ENCODE data around the gene ZNF385B.

The ZNF385B gene

DNA sequence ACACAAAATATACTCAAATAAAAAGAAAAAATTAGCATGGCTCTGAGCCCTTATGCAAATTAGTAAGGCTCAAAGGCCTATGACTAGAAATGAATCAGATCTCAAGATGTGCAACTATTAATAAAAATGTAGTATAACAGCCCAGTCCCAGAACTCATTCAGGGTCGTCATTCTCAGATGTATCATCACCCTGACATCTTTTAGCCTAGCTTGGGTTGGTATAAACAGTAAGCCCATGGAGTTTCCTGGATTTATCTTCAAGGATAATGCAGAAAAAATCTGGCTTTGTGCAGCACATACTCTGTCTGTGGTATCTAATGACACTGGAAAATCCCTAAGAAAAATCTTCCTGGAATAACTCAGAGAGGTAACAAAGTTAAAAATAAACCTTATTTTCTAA is 239.3 kb downstream of the ZNF385B start:
- Histone ChIP-seq H3K4me3 (ENCODE audit: severe bottlenecking) (no peak overlapping the region), H3K27ac (ENCODE audit: poor library complexity, severe bottlenecking) (no peak overlapping the region), H3K27me3 (ENCODE audit: insufficient read depth, poor library complexity, severe bottlenecking) (no peaks in the 10 kb centered on the region), H3K4me1 (ENCODE audit: insufficient read depth, poor library complexity, severe bottlenecking) (no peaks in the 10 kb centered on the region), H3K36me3 (ENCODE audit: low read depth) (no peaks in the 10 kb centered on the region), H3K9me3 (ENCODE audit: severe bottlenecking) (no peaks in the 10 kb centered on the region)
- TF ChIP-seq, protein P1, sequence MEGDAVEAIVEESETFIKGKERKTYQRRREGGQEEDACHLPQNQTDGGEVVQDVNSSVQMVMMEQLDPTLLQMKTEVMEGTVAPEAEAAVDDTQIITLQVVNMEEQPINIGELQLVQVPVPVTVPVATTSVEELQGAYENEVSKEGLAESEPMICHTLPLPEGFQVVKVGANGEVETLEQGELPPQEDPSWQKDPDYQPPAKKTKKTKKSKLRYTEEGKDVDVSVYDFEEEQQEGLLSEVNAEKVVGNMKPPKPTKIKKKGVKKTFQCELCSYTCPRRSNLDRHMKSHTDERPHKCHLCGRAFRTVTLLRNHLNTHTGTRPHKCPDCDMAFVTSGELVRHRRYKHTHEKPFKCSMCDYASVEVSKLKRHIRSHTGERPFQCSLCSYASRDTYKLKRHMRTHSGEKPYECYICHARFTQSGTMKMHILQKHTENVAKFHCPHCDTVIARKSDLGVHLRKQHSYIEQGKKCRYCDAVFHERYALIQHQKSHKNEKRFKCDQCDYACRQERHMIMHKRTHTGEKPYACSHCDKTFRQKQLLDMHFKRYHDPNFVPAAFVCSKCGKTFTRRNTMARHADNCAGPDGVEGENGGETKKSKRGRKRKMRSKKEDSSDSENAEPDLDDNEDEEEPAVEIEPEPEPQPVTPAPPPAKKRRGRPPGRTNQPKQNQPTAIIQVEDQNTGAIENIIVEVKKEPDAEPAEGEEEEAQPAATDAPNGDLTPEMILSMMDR (IDR thresholded peaks at IDR 0.05; ENCODE audit: poor library complexity, severe bottlenecking), result no peak
- no peak for DNase-seq (ENCODE audit: low spot score)
- ATAC-seq (ENCODE audit: low read depth), result no peak

DNA sequence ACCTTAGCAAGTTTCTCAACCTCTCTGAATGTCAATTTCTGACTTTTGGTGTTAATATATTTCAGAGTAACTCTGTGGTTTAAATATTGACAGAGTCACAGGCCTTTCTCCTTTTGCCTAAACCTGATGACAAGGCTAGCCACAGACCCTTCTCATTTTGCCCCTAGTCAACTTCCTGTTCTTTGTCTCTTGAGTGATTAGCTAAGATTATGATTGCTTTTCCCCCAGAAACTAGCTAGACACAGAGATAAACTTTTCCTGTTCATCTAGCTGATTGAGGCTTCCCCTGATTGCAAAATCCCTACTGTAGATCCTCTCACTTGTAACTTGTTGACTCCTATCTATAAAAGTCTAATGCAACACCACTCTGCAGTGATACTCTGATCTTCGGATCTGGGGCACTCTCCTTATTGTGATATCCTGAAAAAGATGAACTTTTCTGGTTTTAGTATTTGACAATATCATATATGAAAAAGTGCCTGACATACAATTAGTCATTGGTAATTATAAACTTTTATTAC is 241.4 kb downstream of the ZNF385B start:
- H3K4me3 ChIP-seq (ENCODE audit: severe bottlenecking), result no peak overlapping the region
- no peaks in the 10 kb centered on the region for H3K27me3 ChIP-seq (ENCODE audit: insufficient read depth, poor library complexity, severe bottlenecking)
- no peak for ATAC-seq (ENCODE audit: low read depth)
- H3K9me3 ChIP-seq (ENCODE audit: severe bottlenecking), result no peaks in the 10 kb centered on the region
- DNase-seq (ENCODE audit: low spot score), result no peak
- no peaks in the 10 kb centered on the region for H3K4me1 ChIP-seq (ENCODE audit: insufficient read depth, poor library complexity, severe bottlenecking)
- TF ChIP-seq, protein P1 (IDR thresholded peaks at IDR 0.05; ENCODE audit: poor library complexity, severe bottlenecking), result no peak
- no peak overlapping the region for H3K27ac ChIP-seq (ENCODE audit: poor library complexity, severe bottlenecking)
- H3K36me3 ChIP-seq (ENCODE audit: low read depth), result no peaks in the 10 kb centered on the region

DNA sequence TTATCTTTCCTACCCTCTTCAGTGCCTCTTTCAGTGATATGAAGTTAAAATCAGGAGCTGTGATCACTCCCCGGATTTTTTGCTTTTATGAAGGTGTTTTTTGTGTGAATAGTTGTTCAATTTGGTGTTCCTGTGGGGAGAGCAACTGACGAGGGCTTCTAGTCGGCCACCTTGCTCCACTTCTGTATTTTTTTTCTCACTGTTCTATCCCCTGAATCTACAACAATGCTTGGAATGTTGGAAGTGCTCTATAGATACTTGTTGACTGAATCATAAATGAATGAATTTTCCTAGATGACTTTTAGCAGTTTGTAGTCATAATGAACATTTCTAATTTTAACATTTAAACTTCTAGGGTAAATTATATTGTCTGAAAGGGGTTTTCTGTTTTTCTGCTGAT is 247.3 kb downstream of the ZNF385B start:
- H3K27me3 ChIP-seq (ENCODE audit: insufficient read depth, poor library complexity, severe bottlenecking), result no peaks in the 10 kb centered on the region
- H3K27ac ChIP-seq (ENCODE audit: poor library complexity, severe bottlenecking), result no peak overlapping the region
- DNase-seq (ENCODE audit: low spot score), result no peak
- no peak overlapping the region for H3K4me3 ChIP-seq (ENCODE audit: severe bottlenecking)
- H3K9me3 ChIP-seq (ENCODE audit: severe bottlenecking), result no peaks in the 10 kb centered on the region
- no peaks in the 10 kb centered on the region for H3K4me1 ChIP-seq (ENCODE audit: insufficient read depth, poor library complexity, severe bottlenecking)
- H3K36me3 ChIP-seq (ENCODE audit: low read depth), result no peaks in the 10 kb centered on the region
- ATAC-seq (ENCODE audit: low read depth), result peak; percentile 36
- TF ChIP-seq, protein P1 (IDR thresholded peaks at IDR 0.05; ENCODE audit: poor library complexity, severe bottlenecking), result no peak

DNA sequence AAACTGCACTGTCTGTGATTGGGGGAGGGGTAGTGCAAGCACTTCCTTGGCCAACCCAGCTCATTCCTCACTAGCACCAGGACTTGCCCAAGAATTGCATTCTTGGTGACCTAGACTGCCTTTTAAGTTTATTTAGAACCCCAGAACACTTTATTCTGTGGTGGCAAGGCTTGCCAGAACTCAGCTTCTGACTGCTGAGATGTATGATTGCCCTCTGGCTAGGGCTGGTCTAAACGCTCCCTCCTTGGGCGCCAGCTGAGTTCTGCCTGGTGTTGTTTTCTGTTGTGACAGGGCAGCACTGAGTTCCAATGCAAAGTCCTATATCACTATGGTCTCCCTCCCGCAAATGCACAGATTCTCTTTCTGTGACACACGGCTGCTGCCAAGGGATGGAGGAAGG is 247.7 kb downstream of the ZNF385B start:
- Histone ChIP-seq H3K27me3 (ENCODE audit: insufficient read depth, poor library complexity, severe bottlenecking) (no peaks in the 10 kb centered on the region), H3K36me3 (ENCODE audit: low read depth) (no peaks in the 10 kb centered on the region), H3K4me1 (ENCODE audit: insufficient read depth, poor library complexity, severe bottlenecking) (no peaks in the 10 kb centered on the region), H3K9me3 (ENCODE audit: severe bottlenecking) (no peaks in the 10 kb centered on the region), H3K27ac (ENCODE audit: poor library complexity, severe bottlenecking) (no peak overlapping the region), H3K4me3 (ENCODE audit: severe bottlenecking) (no peak overlapping the region)
- DNase-seq (ENCODE audit: low spot score), result no peak
- TF ChIP-seq, protein P1 (IDR thresholded peaks at IDR 0.05; ENCODE audit: poor library complexity, severe bottlenecking), result no peak
- 0 out of 3 replicates have a peak, but pooled peaks have one; percentile 21 for ATAC-seq (ENCODE audit: low read depth)

DNA sequence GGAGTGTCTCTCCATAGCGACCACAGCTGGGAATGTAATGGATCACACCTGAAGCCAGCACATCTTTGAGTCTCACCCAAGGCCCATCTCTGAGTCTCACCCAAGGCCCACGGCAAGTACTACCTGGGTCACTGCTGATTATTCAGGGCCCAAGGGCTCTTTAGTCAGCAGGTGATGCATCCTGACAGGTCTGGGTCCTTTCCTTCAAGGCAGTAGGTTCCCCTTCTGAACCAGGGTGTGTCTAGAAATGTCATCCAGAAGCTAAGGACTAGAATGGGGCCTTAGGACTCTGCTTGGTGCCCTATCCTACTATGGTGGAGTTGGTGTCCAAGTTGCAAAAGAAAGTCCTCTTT is 248.1 kb downstream of the ZNF385B start:
- Histone ChIP-seq H3K4me3 (ENCODE audit: severe bottlenecking) (no peak overlapping the region), H3K36me3 (ENCODE audit: low read depth) (no peaks in the 10 kb centered on the region), H3K9me3 (ENCODE audit: severe bottlenecking) (no peaks in the 10 kb centered on the region), H3K27ac (ENCODE audit: poor library complexity, severe bottlenecking) (no peak overlapping the region), H3K27me3 (ENCODE audit: insufficient read depth, poor library complexity, severe bottlenecking) (no peaks in the 10 kb centered on the region), H3K4me1 (ENCODE audit: insufficient read depth, poor library complexity, severe bottlenecking) (no peaks in the 10 kb centered on the region)
- ATAC-seq (ENCODE audit: low read depth), result no peak
- TF ChIP-seq, protein P1 (IDR thresholded peaks at IDR 0.05; ENCODE audit: poor library complexity, severe bottlenecking), result no peak
- no peak for DNase-seq (ENCODE audit: low spot score)
